Measurements from ENCODE around the gene HFE. TPM values are rescaled to one million over a fixed set of nuclear protein-coding genes. Genes with fewer than 3 reads are reported as not detected.

Gene HFE
- total and polyA plus RNA-seq, 2 of the 13 experiments (the other 11 are each of a cell fraction or from before 2014, with no cell fraction given), result 3.7 to 6.3 TPM

GRCh38 chr6:26064619-26065257, 22.5 kb upstream of the HFE start (continued):
- TF ChIP-seq RERE (CRISPR knock-in tag; IDR thresholded peaks at IDR 0.05; ENCODE audit: low read depth), result no peak
- TF ChIP-seq ZNF501 (CRISPR knock-in tag; IDR thresholded peaks at IDR 0.05), result 0 out of 2 replicates have a peak, but pooled peaks have one; percentile 33
- peak; percentile 33 for TF ChIP-seq CBX1 (IDR thresholded peaks at IDR 0.05; ENCODE audit: low read depth)
- TF ChIP-seq HOMEZ (CRISPR knock-in tag; IDR thresholded peaks at IDR 0.05; ENCODE audit: low read depth), result peak; percentile 64; the same call in 1 of the 2 replicates
- TF ChIP-seq ARID5B (CRISPR knock-in tag; IDR thresholded peaks at IDR 0.05), result 0 out of 2 replicates have a peak, but pooled peaks have one; percentile 23
- no peak for TF ChIP-seq ZNF691 (CRISPR knock-in tag; IDR thresholded peaks at IDR 0.05; ENCODE audit: borderline replicate concordance, low read depth)
- 0 out of 2 replicates have a peak, but pooled peaks have one; percentile 59 for TF ChIP-seq FUBP1 (CRISPR knock-in tag; IDR thresholded peaks at IDR 0.05; ENCODE audit: borderline replicate concordance)
- TF ChIP-seq NBN (conservative IDR thresholded peaks at IDR 0.05), result no peak
- no peak for TF ChIP-seq ATF7-NPFF (CRISPR knock-in tag; IDR thresholded peaks at IDR 0.05; ENCODE audit: low read depth)
- TF ChIP-seq RXRB (CRISPR knock-in tag; IDR thresholded peaks at IDR 0.05; ENCODE audit: borderline replicate concordance), result peak; percentile 38; the same call in 1 of the 2 replicates
- TF ChIP-seq ZFP91 (CRISPR knock-in tag; IDR thresholded peaks at IDR 0.05; ENCODE audit: borderline replicate concordance), result peak; percentile 31; the same call in 1 of the 2 replicates
- peak; percentile 97 for TF ChIP-seq ZMYM2 (CRISPR knock-in tag; IDR thresholded peaks at IDR 0.05)
